Transverse colon (tissue), 4 donors: ENCODE measurements around the gene JADE2. TPM values are rescaled to one million over a fixed set of nuclear protein-coding genes. Genes with fewer than 3 reads are reported as not detected.
"Not testable (repeated sequence)": the region's sequence is repeated elsewhere in the genome, so short reads cannot be mapped to it uniquely, and the experiment has no call there.

ENCODE experiments used
- DNase-seq: peaks from one replicate; pipeline ENCODE4 v3.0.0-alpha.2; 2019
- H3K27ac ChIP-seq, 4 donors: fragments of 200-600 bp; sonication (generic); 2 replicates each; pipeline ENCODE4 v1.5.1; 2016 to 2018; ENCODE audit warnings: inconsistent platforms in 4 of 4
- H3K27me3 ChIP-seq: fragments of 200-600 bp; sonication (generic); 2 replicates; pipeline ENCODE4 v1.5.1; 2017; ENCODE audit warnings: inconsistent platforms
- H3K36me3 ChIP-seq, 4 donors: fragments of 200-600 bp; sonication (generic); 2 replicates each; pipeline ENCODE4 v1.5.1; 2017 to 2019; ENCODE audit warnings: inconsistent platforms in 4 of 4
- H3K4me1 ChIP-seq, 4 donors: fragments of 200-600 bp; sonication (generic); 2 replicates each; pipeline ENCODE4 v1.5.1; 2017 to 2020; ENCODE audit warnings: inconsistent platforms in 4 of 4
- H3K4me3 ChIP-seq, 4 donors: fragments of 200-600 bp; sonication (generic); 1 replicate in 1 of 4; 2 replicates in 3 of 4; pipeline versions ENCODE4 v1.5.1 to v1.6.1; 2017 to 2019; ENCODE audit warnings: inconsistent platforms in 4 of 4
- H3K9me3 ChIP-seq, 2 donors: fragments of 200-600 bp; sonication (generic); 2 replicates each; pipeline ENCODE4 v1.5.1; 2017 to 2019; ENCODE audit warnings: inconsistent platforms in 2 of 2
- CTCF ChIP-seq, 5 experiments: fragments of 200-600 bp in 3 of 5; fragments of 450-650 bp in 2 of 5; sonication (generic) in 3 of 5; IDR thresholded peaks; 1 replicate in 2 of 5; 2 replicates in 3 of 5; pipeline ENCODE4 v1.5.1; 2016 to 2017; ENCODE audit warnings: antibody characterized with exemption in 5 of 5, inconsistent platforms in 3 of 5, mild to moderate bottlenecking in 2 of 5, moderate library complexity in 1 of 5
- EP300 ChIP-seq: sonication (generic); formaldehyde crosslinking; IDR thresholded peaks from one replicate; pipeline ENCODE4 v1.6.1; 2017; ENCODE audit warnings: antibody characterized with exemption, low read depth
- POLR2A ChIP-seq: fragments of 450-650 bp; IDR thresholded peaks from one replicate; pipeline ENCODE4 v1.6.1; 2016; ENCODE audit warnings: antibody characterized with exemption, mild to moderate bottlenecking, moderate library complexity
- POLR2AphosphoS5 ChIP-seq, 3 donors: sonication (generic); formaldehyde crosslinking; IDR thresholded peaks; one replicate each; pipeline ENCODE4 v1.6.1; 2016; ENCODE audit warnings: antibody characterized with exemption in 3 of 3
- WGBS, 2 donors: methylation state at CpG; one replicate each; pipeline ENCODE4 v1.1.5; 2018; ENCODE audit warnings: low coverage in 1 of 2; 5-methylcytosine and 5-hydroxymethylcytosine counted together
- in situ Hi-C, 4 donors: fragments of 200-750 bp; cut with MboI; loops; one replicate each; pipeline versions ENCODE4 v1.15.0 to v1.15.1; 2017; ENCODE audit warnings: low sequenced_read_pairs in 3 of 4, low pct_ligation_motif_present in 1 of 4, low pct_unique_long_range_greater_than_20kb in 1 of 4
- intact Hi-C: fragments of 100-400 bp; cut with DNase I; formaldehyde crosslinking; loops from one replicate; pipeline ENCODE4 v1.15.1; 2023; ENCODE audit warnings: low total_unique reads
- total RNA-seq, 4 donors: library from RNA; depleted of rRNA; stranded (reverse); fragments of >200 nt; gene quantifications; one replicate each; pipeline ENCODE4 v1.1.0, GENCODE V29; 2016

JADE2 gene
- total RNA-seq, 4 donors from 2014 or later: 36.6 to 50.1 (median 41.4) TPM

- intact Hi-C loops (no loop called here), in situ Hi-C loops (loop anchor here in 3 of 4 donors (10.0 to 25.0 kb wide), 2 partner anchors 61 to 104 kb away; partner anchors contain the start of gene CDKN2AIPNL (in 2 of the 3))
- DNase-seq: no peak
- WGBS, 2 donors: 33 to 85% methylated on average over 1 to 5 of the region's 5 CpGs
- Histone ChIP-seq H3K9me3 (no peaks in the 10 kb centered on the region), H3K4me3 (no peak overlapping the region), H3K27ac (no peak overlapping the region), H3K36me3 (no peaks in the 10 kb centered on the region), H3K27me3 (no peaks in the 10 kb centered on the region), H3K4me1 (peaks cover 10 to 19% (median 16%) of the 10 kb centered on the region in 4 donors)
- TF ChIP-seq EP300: no peak
- no peak for TF ChIP-seq POLR2A
- TF ChIP-seq POLR2AphosphoS5 (IDR thresholded peaks at IDR 0.05): no peak
- TF ChIP-seq CTCF (IDR thresholded peaks at IDR 0.05): no peak
These were observed 9.7 kb upstream of the JADE2 start for GRCh38 chr5:134515801-134516200.

- WGBS, 2 donors: 84 to 100% methylated on average over 1 to 8 of the region's 8 CpGs
- DNase-seq, H3K9me3 ChIP-seq, H3K27me3 ChIP-seq, H3K4me1 ChIP-seq, intact Hi-C loops, H3K4me3 ChIP-seq, H3K36me3 ChIP-seq, H3K27ac ChIP-seq: not testable (repeated sequence)
- in situ Hi-C loops: loop anchor here in 3 of 4 donors (10.0 to 25.0 kb wide), 2 partner anchors 62 to 105 kb away; partner anchors contain the start of gene CDKN2AIPNL (in 2 of the 3)
These were observed 8.5 kb upstream of the JADE2 start for GRCh38 chr5:134516984-134517383.

- in situ Hi-C loops: loop anchor here in 3 of 4 donors (10.0 to 25.0 kb wide), 2 partner anchors 63 to 105 kb away; partner anchors contain the start of gene CDKN2AIPNL (in 2 of the 3)
- Histone ChIP-seq H3K27ac (no peak overlapping the region), H3K9me3 (no peaks in the 10 kb centered on the region), H3K4me1 (peaks cover 0 to 2% (median under 1%) of the 10 kb centered on the region in 4 donors), H3K36me3 (no peaks in the 10 kb centered on the region), H3K27me3 (no peaks in the 10 kb centered on the region), H3K4me3 (no peak overlapping the region)
- WGBS, 2 donors: 96 to 100% methylated on average over 1 to 5 of the region's 5 CpGs
- no peak for TF ChIP-seq EP300
- no peak for TF ChIP-seq POLR2AphosphoS5 (IDR thresholded peaks at IDR 0.05)
- no peak for TF ChIP-seq CTCF (IDR thresholded peaks at IDR 0.05)
- no peak for TF ChIP-seq POLR2A
- DNase-seq: no peak
- intact Hi-C loops: no loop called here
These were observed 7.9 kb upstream of the JADE2 start for GRCh38 chr5:134517553-134517952.

- H3K9me3 ChIP-seq: no peaks in the 10 kb centered on the region
- TF ChIP-seq EP300: no peak
- no peaks in the 10 kb centered on the region for H3K36me3 ChIP-seq
- in situ Hi-C loops: loop anchor here in 3 of 4 donors (10.0 to 25.0 kb wide), 3 partner anchors 65 to 108 kb away; partner anchors contain the start of gene CDKN2AIPNL (in 3 of the 3)
- DNase-seq: no peak
- H3K4me3 ChIP-seq: no peak overlapping the region
- WGBS, 2 donors: 82 to 86% methylated on average over 2 of the region's 2 CpGs
- no peak overlapping the region for H3K27ac ChIP-seq
- peaks cover 0 to 10% (median 7%) of the 10 kb centered on the region in 4 donors for H3K4me1 ChIP-seq
- intact Hi-C loops: no loop called here
- H3K27me3 ChIP-seq: no peaks in the 10 kb centered on the region
These were observed 5.5 kb upstream of the JADE2 start for GRCh38 chr5:134519989-134520388.

- H3K4me3 ChIP-seq: no peak overlapping the region
- in situ Hi-C loops (loop anchor here in 3 of 4 donors (10.0 to 25.0 kb wide), 2 partner anchors 107 to 110 kb away; partner anchors contain the start of gene CDKN2AIPNL (in 3 of the 3)), intact Hi-C loops (no loop called here)
- H3K4me1 ChIP-seq: peaks cover 0 to 10% (median 7%) of the 10 kb centered on the region in 4 donors
- TF ChIP-seq CTCF (IDR thresholded peaks at IDR 0.05) (no peak), EP300 (no peak), POLR2AphosphoS5 (IDR thresholded peaks at IDR 0.05) (no peak), POLR2A (no peak)
- DNase-seq: no peak
- H3K27ac ChIP-seq: no peak overlapping the region
- no peaks in the 10 kb centered on the region for H3K36me3 ChIP-seq
- no peaks in the 10 kb centered on the region for H3K9me3 ChIP-seq
- H3K27me3 ChIP-seq: no peaks in the 10 kb centered on the region
- WGBS, 2 donors: 58 to 70% methylated on average over 3 of the region's 3 CpGs
These were observed 3.6 kb upstream of the JADE2 start for GRCh38 chr5:134521841-134522240.
